K562 (cell line): Measurements from ENCODE around the gene RAP1GAP2. TPM values are rescaled to one million over a fixed set of nuclear protein-coding genes. Genes with fewer than 3 reads are reported as not detected.

Source experiments
- ATAC-seq: fragments of 200-7000 bp; cut with Tn5 transposase; 3 replicates; pipeline ENCODE4 v1.9.1; 2020; ENCODE audit warnings: moderate library complexity
- BruUV-seq: library from RNA; stranded (reverse); fragments of 400-500 nt; replicated peaks from 2 replicates; lab custom pipeline; 2021; lab: Mats Ljungman, UMichigan
- CTCF ChIA-PET: fragments of 300-600 bp; formaldehyde crosslinking; extraction: SDS; loops from one replicate; lab custom pipeline; 2021; ENCODE audit warnings: low intra/inter-chr PET ratio; lab: Yijun Ruan, JAX
- POLR2A ChIA-PET: fragments of 300-600, 350-650 bp; sonication (Branson Sonifier 250); formaldehyde crosslinking; extraction: SDS; loops from one replicate; lab custom pipeline; 2021; ENCODE audit warnings: antibody characterized with exemption, inconsistent platforms; lab: Yijun Ruan, JAX
- DNase-seq, 4 experiments: peaks; one replicate each; pipeline versions ENCODE4 v3.0.0 to v3.0.0-alpha.2; 2011 to 2018; ENCODE audit warnings: low spot score in 3 of 4, mixed read lengths in 3 of 4; ENCODE audit errors: extremely low read depth in 1 of 4
- FAIRE-seq: peaks from 2 replicates; lab custom pipeline; 2011; peaks lifted over from hg19 to GRCh38; lab: Jason Lieb, UNC
- H2AFZ ChIP-seq: 2 replicates; pipeline ENCODE4 v1.6.0; 2011; ENCODE audit warnings: low read depth, low read length, control low read depth, inconsistent platforms
- H3K27ac ChIP-seq: fragments of 200-600 bp; 3 replicates; pipeline ENCODE4 v1.8.0; 2011; ENCODE audit warnings: low read depth, mild to moderate bottlenecking, control low read depth, inconsistent platforms, low read length, moderate library complexity, mixed read lengths; ENCODE audit errors: extremely low read depth
- H3K27me3 ChIP-seq, 2 experiments: fragments of 300-600 bp in 1 of 2; 2 replicates in 1 of 2; 3 replicates in 1 of 2; pipeline versions ENCODE4 v1.6.0 to v1.8.0; 2011; ENCODE audit warnings: inconsistent platforms in 2 of 2, low read length in 2 of 2, mild to moderate bottlenecking in 1 of 2, mixed read lengths in 1 of 2, moderate library complexity in 1 of 2; ENCODE audit not compliant: control insufficient read depth in 2 of 2, insufficient read depth in 2 of 2
- H3K36me3 ChIP-seq: fragments of 300-600 bp; 3 replicates; pipeline ENCODE4 v1.8.0; 2011; ENCODE audit warnings: mild to moderate bottlenecking, low read length, inconsistent platforms; ENCODE audit not compliant: control insufficient read depth, insufficient read depth
- H3K4me1 ChIP-seq, 2 experiments: fragments of 200-600 bp in 1 of 2; replicated peaks in 1 of 2; 2 replicates in 1 of 2; 3 replicates in 1 of 2; pipeline versions ENCODE4 v1.5.1 to v1.8.0; 2011; ENCODE audit warnings: inconsistent platforms in 2 of 2, low read length in 2 of 2, mild to moderate bottlenecking in 1 of 2, mixed read lengths in 1 of 2, moderate library complexity in 1 of 2; ENCODE audit not compliant: control insufficient read depth in 2 of 2, insufficient read depth in 2 of 2
- H3K4me2 ChIP-seq: 2 replicates; pipeline ENCODE4 v1.6.1; 2011; ENCODE audit warnings: low read length, control low read depth, inconsistent platforms, mixed read lengths; ENCODE audit not compliant: insufficient read depth
- H3K4me3 ChIP-seq: fragments of 200-600 bp; sonication (generic), shearing (Covaris generic); 2 replicates; pipeline ENCODE4 v1.5.1; 2016; ENCODE audit warnings: control low read depth, inconsistent platforms
- H3K79me2 ChIP-seq: fragments of 200-600 bp; 3 replicates; pipeline ENCODE4 v1.8.0; 2011; ENCODE audit warnings: low read length, inconsistent platforms; ENCODE audit not compliant: control insufficient read depth, insufficient read depth
- H3K9ac ChIP-seq, 2 experiments: 2 replicates each; pipeline versions ENCODE4 v1.6.0 to v1.6.1; 2011; ENCODE audit warnings: low read depth in 2 of 2, low read length in 2 of 2, control low read depth in 1 of 2, inconsistent platforms in 1 of 2, mild to moderate bottlenecking in 1 of 2, mixed read lengths in 1 of 2; ENCODE audit not compliant: insufficient read depth in 1 of 2
- H3K9me1 ChIP-seq: one replicate; pipeline ENCODE4 v1.6.0; 2011; ENCODE audit warnings: inconsistent platforms, mild to moderate bottlenecking, low read length, moderate library complexity; ENCODE audit not compliant: control insufficient read depth, insufficient read depth
- H3K9me3 ChIP-seq: replicated peaks from 2 replicates; pipeline ENCODE4 v1.5.1; 2011; ENCODE audit warnings: low read depth, low read length, inconsistent platforms; ENCODE audit not compliant: control insufficient read depth, insufficient read depth
- H4K20me1 ChIP-seq: replicated peaks from 2 replicates; pipeline ENCODE4 v1.6.1; 2011; ENCODE audit warnings: low read length, inconsistent platforms, mixed read lengths; ENCODE audit not compliant: control insufficient read depth, insufficient read depth
- ADNP ChIP-seq: fragments of 200-800 bp; sonication (Bioruptor generic); IDR thresholded peaks from 2 replicates; pipeline ENCODE4 v1.6.1; 2016; ENCODE audit warnings: missing genetic modification characterization, missing compliant biosample characterization
- GTF2F1 ChIP-seq: IDR thresholded peaks from 2 replicates; pipeline ENCODE4 v1.6.1; 2011; ENCODE audit warnings: low read depth, low read length, improper control_type of control experiment
- HBP1 ChIP-seq: fragments of 450-650 bp; formaldehyde crosslinking; IDR thresholded peaks from 2 replicates; pipeline ENCODE4 v1.4.0; 2022; ENCODE audit warnings: missing genetic modification characterization
- HDAC6 ChIP-seq: IDR thresholded peaks from 2 replicates; pipeline ENCODE4 v1.6.1; 2012; ENCODE audit warnings: low read depth, mild to moderate bottlenecking, control low read depth, inconsistent platforms, low read length, moderate library complexity
- ILK ChIP-seq: fragments of 450-650 bp; IDR thresholded peaks from 2 replicates; pipeline ENCODE4 v1.6.1; 2016; ENCODE audit warnings: missing genetic modification characterization, low read depth, mild to moderate bottlenecking, missing compliant biosample characterization, moderate library complexity, borderline replicate concordance
- NFXL1 ChIP-seq: fragments of 450-650 bp; formaldehyde crosslinking; IDR thresholded peaks from 2 replicates; pipeline ENCODE4 v1.4.0; 2021; ENCODE audit warnings: mild to moderate bottlenecking
- PHB ChIP-seq: fragments of 250-450 bp; sonication (Bioruptor Pico); IDR thresholded peaks from 2 replicates; pipeline ENCODE4 v1.5.0; 2021
- PRPF4 ChIP-seq: fragments of 200-400 bp; formaldehyde crosslinking; IDR thresholded peaks from one replicate; pipeline ENCODE4 v1.6.1; 2017; ENCODE audit warnings: low read length, low read depth, mild to moderate bottlenecking; ENCODE audit not compliant: insufficient read depth, poor library complexity, severe bottlenecking
- RBM34 ChIP-seq: fragments of 200-400 bp; formaldehyde crosslinking; IDR thresholded peaks from 2 replicates; pipeline ENCODE4 v1.6.1; 2018; ENCODE audit warnings: low read length, borderline replicate concordance; ENCODE audit not compliant: insufficient read depth
- SETDB1 ChIP-seq: IDR thresholded peaks from one replicate; pipeline ENCODE4 v1.6.1; 2012; ENCODE audit warnings: low read length, control low read depth, inconsistent platforms
- SUPT5H ChIP-seq: fragments of 450-650 bp; IDR thresholded peaks from 2 replicates; pipeline ENCODE4 v1.6.1; 2016
- U2AF1 ChIP-seq: fragments of 200-400 bp; formaldehyde crosslinking; optimal IDR thresholded peaks from 2 replicates; pipeline ENCODE3; 2017; ENCODE audit warnings: mild to moderate bottlenecking, low read depth, low read length, moderate library complexity
- ZNF57 ChIP-seq: fragments of 450-650 bp; formaldehyde crosslinking; IDR thresholded peaks from 2 replicates; pipeline ENCODE4 v1.4.0; 2020; ENCODE audit warnings: mild to moderate bottlenecking, moderate library complexity
- ZNF76 ChIP-seq: fragments of 250-450 bp; sonication (Bioruptor Pico); IDR thresholded peaks from 2 replicates; pipeline ENCODE4 v1.4.0; 2020; ENCODE audit warnings: mild to moderate bottlenecking, moderate library complexity, borderline replicate concordance
- ZNF830 ChIP-seq: fragments of 250-450 bp; sonication (Bioruptor Pico); IDR thresholded peaks from 2 replicates; pipeline ENCODE4 v1.5.0; 2021; ENCODE audit warnings: mild to moderate bottlenecking
- WGBS: fragments of 100-300 bp; shearing (Covaris generic); methylation state at CpG from one replicate; pipeline ENCODE4 v1.1.6; 2016; ENCODE audit warnings: low coverage, mixed read lengths; ENCODE audit not compliant: insufficient coverage; ENCODE audit errors: missing lambda C conversion rate; 5-methylcytosine and 5-hydroxymethylcytosine counted together
- in situ Hi-C: fragments of 300-500 bp; cut with MboI; formaldehyde crosslinking; loops from 4 replicates; pipeline ENCODE4 v1.15.0; 2018; ENCODE audit warnings: inconsistent platforms, mixed read lengths
- intact Hi-C: fragments of 100-400 bp; cut with micrococcal nuclease; formaldehyde crosslinking; loops from 2 replicates; pipeline ENCODE4 v1.14.2; 2022
- polyA plus RNA-seq, 8 experiments: library from polyadenylated mRNA; depleted of rRNA in 4 of 8; stranded (reverse) in 5 of 8; unstranded in 3 of 8; fragments of >200 nt; fragmentation: Nextera tagmentation in 2 of 8; fragmentation: Illumina TruSeq in 1 of 8; extraction: Ambion mirVana in 2 of 8; extraction: Trizol in 1 of 8; gene quantifications; 2 replicates each; pipeline versions ENCODE4 v1.2.1 to v1.2.3, GENCODE V29; 2011 to 2014; ENCODE audit warnings: inconsistent platforms in 1 of 8, missing spikeins in 1 of 8
- total RNA-seq, 7 experiments: library from RNA; depleted of rRNA in 6 of 7; stranded (reverse); fragments of >200 nt in 6 of 7; fragmentation: Illumina TruSeq in 2 of 7; extraction: Trizol in 2 of 7; gene quantifications; 2 replicates each; pipeline versions ENCODE4 v1.2.1 to v1.2.3, GENCODE V29; 2011 to 2021; ENCODE audit warnings: low replicate concordance in 1 of 7
- TF ChIP-seq, protein P1 (sequence below): sonication (generic); IDR thresholded peaks from 2 replicates; pipeline ENCODE4 v1.6.1; 2016

RAP1GAP2 gene
- total and polyA plus RNA-seq, 9 of the 15 experiments (the other 6 are each of a cell fraction or from before 2014, with no cell fraction given): 0.01 to 1.3 (median 0.42) TPM; not detected in 1

- no peak for TF ChIP-seq ZNF57
- no peak for TF ChIP-seq ZNF830
- TF ChIP-seq SETDB1: no peak
- TF ChIP-seq NFXL1 (CRISPR knock-in tag): no peak
- TF ChIP-seq ADNP: no peak
- TF ChIP-seq RBM34: no peak
- TF ChIP-seq, all 486 proteins: peak for 0
- no TSS peak for BruUV-seq
- Histone ChIP-seq H3K79me2 (no peaks in the 10 kb centered on the region), H4K20me1 (no peaks in the 10 kb centered on the region; the same call in 1 of the 2 replicates), H3K9ac (no peak overlapping the region), H3K9me3 (no peaks in the 10 kb centered on the region), H3K4me1 (peaks cover 0 to 6% of the 10 kb centered on the region in 2 experiments; a peak in 1 of 5 replicates), H2AFZ (no peak overlapping the region), H3K4me2 (no peak overlapping the region), H3K4me3 (no peak overlapping the region), H3K27ac (no peak overlapping the region), H3K36me3 (no peaks in the 10 kb centered on the region), H3K27me3 (peaks cover 3 to 9% of the 10 kb centered on the region in 2 experiments; a peak in 2 of 5 replicates), H3K9me1 (no peaks in the 10 kb centered on the region)
- intact Hi-C loops: no loop called here
- DNase-seq (no peak), FAIRE-seq (no peak), ATAC-seq (no peak)
- ChIA-PET CTCF (no interaction called here), POLR2A (no interaction called here)
- in situ Hi-C loops: no loop called here
- 2% methylated on average over 5 of the region's 6 CpGs for WGBS
Measured at GRCh38 chr17:2778489-2778888, 17.7 kb upstream of the RAP1GAP2 start.

DNA sequence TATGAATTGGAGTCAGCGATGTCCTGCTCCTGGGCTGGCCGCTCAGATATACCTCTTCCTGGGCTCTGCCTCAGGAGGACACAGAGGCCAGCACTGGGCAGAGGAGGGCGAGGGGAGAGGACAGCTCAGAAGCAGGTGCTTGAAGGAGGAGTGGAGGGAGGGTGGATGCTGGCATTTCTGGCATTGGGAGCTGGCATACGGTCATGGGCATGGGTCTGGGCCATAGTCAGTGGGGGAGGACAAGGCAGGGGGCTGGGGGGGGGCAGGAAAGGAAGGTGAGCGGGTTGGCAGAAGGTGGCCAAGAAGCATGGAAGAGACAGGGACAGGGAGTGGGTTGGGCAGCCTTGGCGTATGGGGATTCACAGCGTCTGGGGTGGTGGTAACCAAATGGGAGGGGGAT is 16.7 kb upstream of the RAP1GAP2 start:
- no TSS peak for BruUV-seq
- WGBS: 0% methylated on average over 4 of the region's 7 CpGs
- Histone ChIP-seq H3K9me3 (no peaks in the 10 kb centered on the region), H3K4me1 (peaks cover 0 to 9% of the 10 kb centered on the region in 2 experiments; a peak in 1 of 5 replicates), H3K9ac (no peak overlapping the region), H3K79me2 (no peaks in the 10 kb centered on the region), H4K20me1 (no peaks in the 10 kb centered on the region; the same call in 1 of the 2 replicates), H3K27ac (no peak overlapping the region), H3K36me3 (no peaks in the 10 kb centered on the region), H3K27me3 (peaks cover 3 to 9% of the 10 kb centered on the region in 2 experiments; a peak in 2 of 5 replicates), H3K4me3 (no peak overlapping the region), H3K4me2 (no peak overlapping the region), H3K9me1 (no peaks in the 10 kb centered on the region), H2AFZ (no peak overlapping the region)
- FAIRE-seq (no peak), DNase-seq (no peak), ATAC-seq (no peak)
- in situ Hi-C loops: no loop called here
- POLR2A ChIA-PET: no interaction called here
- intact Hi-C loops: no loop called here
- CTCF ChIA-PET: no interaction called here
- TF ChIP-seq PRPF4 (no peak), PHB (CRISPR knock-in tag) (no peak), GTF2F1 (no peak), SUPT5H (no peak), ZNF76 (no peak), U2AF1 (no peak), HBP1 (CRISPR knock-in tag) (no peak), HDAC6 (no peak), ILK (tag) (no peak)
- TF ChIP-seq, protein P1, sequence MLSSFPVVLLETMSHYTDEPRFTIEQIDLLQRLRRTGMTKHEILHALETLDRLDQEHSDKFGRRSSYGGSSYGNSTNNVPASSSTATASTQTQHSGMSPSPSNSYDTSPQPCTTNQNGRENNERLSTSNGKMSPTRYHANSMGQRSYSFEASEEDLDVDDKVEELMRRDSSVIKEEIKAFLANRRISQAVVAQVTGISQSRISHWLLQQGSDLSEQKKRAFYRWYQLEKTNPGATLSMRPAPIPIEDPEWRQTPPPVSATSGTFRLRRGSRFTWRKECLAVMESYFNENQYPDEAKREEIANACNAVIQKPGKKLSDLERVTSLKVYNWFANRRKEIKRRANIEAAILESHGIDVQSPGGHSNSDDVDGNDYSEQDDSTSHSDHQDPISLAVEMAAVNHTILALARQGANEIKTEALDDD: no peak
